GM12875 (cell line): ENCODE data around the gene MUL1.

Experiments used
- H3K4me3 ChIP-seq: one replicate; pipeline ENCODE4 v1.5.1; 2011; ENCODE audit warnings: low read depth, low read length, control low read depth
- TF ChIP-seq, protein P1 (sequence below): IDR thresholded peaks from 2 replicates; pipeline ENCODE4 v1.5.1; 2011; ENCODE audit warnings: low read depth, mild to moderate bottlenecking, control low read depth, inconsistent platforms, low read length, moderate library complexity, borderline replicate concordance; ENCODE audit not compliant: insufficient read depth

MUL1 gene

DNA sequence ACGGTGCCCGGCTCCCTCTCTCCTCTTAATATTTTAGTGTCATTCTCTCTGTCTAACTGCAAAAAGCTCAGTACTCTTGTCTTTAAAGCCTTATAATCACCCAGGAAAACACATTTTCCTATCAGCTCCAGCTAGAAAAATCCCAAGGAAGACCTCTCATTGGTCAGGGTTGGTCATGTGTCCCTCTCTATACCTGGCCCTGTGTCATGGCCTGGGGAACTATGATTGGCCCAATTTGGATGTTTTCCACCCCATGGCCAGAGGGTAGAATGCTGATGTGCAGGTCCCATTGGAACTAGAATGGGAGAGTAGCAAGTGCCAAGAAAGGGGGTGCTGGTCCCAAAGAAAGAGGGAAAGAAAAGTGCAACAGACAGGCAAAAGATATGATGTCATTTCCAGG is 49.2 kb downstream of the MUL1 start:
- no peak overlapping the region for H3K4me3 ChIP-seq
- TF ChIP-seq, protein P1, sequence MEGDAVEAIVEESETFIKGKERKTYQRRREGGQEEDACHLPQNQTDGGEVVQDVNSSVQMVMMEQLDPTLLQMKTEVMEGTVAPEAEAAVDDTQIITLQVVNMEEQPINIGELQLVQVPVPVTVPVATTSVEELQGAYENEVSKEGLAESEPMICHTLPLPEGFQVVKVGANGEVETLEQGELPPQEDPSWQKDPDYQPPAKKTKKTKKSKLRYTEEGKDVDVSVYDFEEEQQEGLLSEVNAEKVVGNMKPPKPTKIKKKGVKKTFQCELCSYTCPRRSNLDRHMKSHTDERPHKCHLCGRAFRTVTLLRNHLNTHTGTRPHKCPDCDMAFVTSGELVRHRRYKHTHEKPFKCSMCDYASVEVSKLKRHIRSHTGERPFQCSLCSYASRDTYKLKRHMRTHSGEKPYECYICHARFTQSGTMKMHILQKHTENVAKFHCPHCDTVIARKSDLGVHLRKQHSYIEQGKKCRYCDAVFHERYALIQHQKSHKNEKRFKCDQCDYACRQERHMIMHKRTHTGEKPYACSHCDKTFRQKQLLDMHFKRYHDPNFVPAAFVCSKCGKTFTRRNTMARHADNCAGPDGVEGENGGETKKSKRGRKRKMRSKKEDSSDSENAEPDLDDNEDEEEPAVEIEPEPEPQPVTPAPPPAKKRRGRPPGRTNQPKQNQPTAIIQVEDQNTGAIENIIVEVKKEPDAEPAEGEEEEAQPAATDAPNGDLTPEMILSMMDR: no peak

DNA sequence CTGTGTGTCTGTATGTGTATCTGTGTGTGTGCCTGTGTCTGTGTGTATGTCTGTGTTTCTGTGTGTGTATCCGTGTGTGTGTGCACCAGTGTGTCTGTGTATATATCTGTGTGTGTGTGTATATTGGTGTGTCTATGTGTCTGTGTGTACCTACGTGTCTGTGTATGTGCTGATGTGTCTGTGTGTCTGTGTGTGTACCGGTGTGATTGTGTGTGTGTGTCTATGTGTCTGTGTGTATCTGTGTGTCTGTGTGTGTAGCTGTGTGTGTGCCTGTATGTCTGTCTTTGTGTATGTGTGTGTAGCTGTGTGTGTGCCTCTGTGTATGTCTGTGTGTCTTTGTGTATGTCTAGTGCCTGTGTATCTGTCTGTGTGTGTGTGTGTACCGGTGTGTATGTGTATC is 53.9 kb downstream of the MUL1 start:
- TF ChIP-seq, protein P1: no peak
- H3K4me3 ChIP-seq: no peak overlapping the region

DNA sequence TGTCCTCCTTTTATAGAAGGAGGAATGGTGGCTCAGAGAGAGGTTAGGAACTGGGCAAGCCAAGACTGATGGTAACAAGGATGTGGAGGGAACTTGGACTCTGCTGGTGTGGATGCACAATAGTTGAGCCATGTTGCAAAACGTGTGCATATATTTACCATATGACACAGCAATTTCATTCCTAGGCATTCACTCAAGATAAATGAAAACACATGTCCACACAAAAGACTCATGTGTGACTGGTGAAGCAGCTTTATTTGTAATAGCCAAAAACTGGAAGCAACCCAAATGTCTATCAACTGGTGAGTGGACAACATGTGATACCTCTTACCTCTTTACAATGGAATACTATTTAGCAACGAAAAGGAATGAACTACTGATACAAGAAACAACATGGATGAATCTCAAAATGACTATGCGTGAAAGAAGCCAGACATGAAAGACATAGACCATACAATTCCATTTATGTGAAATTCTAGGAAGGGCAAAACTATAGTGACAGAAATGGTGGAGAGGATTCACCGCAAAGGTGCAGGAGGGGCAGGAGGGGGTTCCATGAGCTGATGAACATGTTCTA is 58.1 kb downstream of the MUL1 start:
- no peak overlapping the region for H3K4me3 ChIP-seq
- TF ChIP-seq, protein P1: no peak
